HEK293 (cell line): ENCODE results near the gene ADCY10.

ENCODE experiments used
- SP2 ChIP-seq: fragments of 450-650 bp; formaldehyde crosslinking; IDR thresholded peaks from 2 replicates; pipeline ENCODE4 v1.5.1; 2016; ENCODE audit warnings: missing biosample characterization, missing genetic modification characterization
- ZNF121 ChIP-seq: fragments of 450-650 bp; formaldehyde crosslinking; IDR thresholded peaks from 2 replicates; pipeline ENCODE4 v1.5.1; 2016; ENCODE audit warnings: missing biosample characterization, missing genetic modification characterization
- ZNF214 ChIP-seq: fragments of 450-650 bp; formaldehyde crosslinking; IDR thresholded peaks from 2 replicates; pipeline ENCODE4 v1.5.1; 2017; ENCODE audit warnings: missing biosample characterization, mild to moderate bottlenecking, missing genetic modification characterization, borderline replicate concordance
- ZNF521 ChIP-seq: fragments of 450-650 bp; formaldehyde crosslinking; IDR thresholded peaks from 2 replicates; pipeline ENCODE4 v1.5.1; 2017; ENCODE audit warnings: missing biosample characterization, mild to moderate bottlenecking, missing genetic modification characterization
- ZNF558 ChIP-seq: fragments of 450-650 bp; formaldehyde crosslinking; IDR thresholded peaks from 2 replicates; pipeline ENCODE4 v1.5.1; 2016; ENCODE audit warnings: missing biosample characterization, missing genetic modification characterization
- ZNF600 ChIP-seq: fragments of 450-650 bp; formaldehyde crosslinking; IDR thresholded peaks from 2 replicates; pipeline ENCODE4 v1.5.1; 2016; ENCODE audit warnings: missing biosample characterization, missing genetic modification characterization
- ZNF629 ChIP-seq: fragments of 450-650 bp; formaldehyde crosslinking; IDR thresholded peaks from 2 replicates; pipeline ENCODE4 v1.5.1; 2017; ENCODE audit warnings: missing biosample characterization, missing genetic modification characterization
- ZNF830 ChIP-seq: fragments of 450-650 bp; IDR thresholded peaks from 2 replicates; pipeline ENCODE4 v1.5.0; 2018; ENCODE audit warnings: missing biosample characterization, missing genetic modification characterization, low read depth, mild to moderate bottlenecking, moderate library complexity
- TF ChIP-seq, protein P1 (sequence below): fragments of 450-650 bp; formaldehyde crosslinking; IDR thresholded peaks from 2 replicates; pipeline ENCODE4 v1.5.1; 2016; ENCODE audit warnings: missing biosample characterization, missing genetic modification characterization, borderline replicate concordance
- TF ChIP-seq, protein P2 (sequence below): fragments of 450-650 bp; formaldehyde crosslinking; IDR thresholded peaks from 2 replicates; pipeline ENCODE4 v1.5.1; 2016; ENCODE audit warnings: missing biosample characterization, missing genetic modification characterization

DNA sequence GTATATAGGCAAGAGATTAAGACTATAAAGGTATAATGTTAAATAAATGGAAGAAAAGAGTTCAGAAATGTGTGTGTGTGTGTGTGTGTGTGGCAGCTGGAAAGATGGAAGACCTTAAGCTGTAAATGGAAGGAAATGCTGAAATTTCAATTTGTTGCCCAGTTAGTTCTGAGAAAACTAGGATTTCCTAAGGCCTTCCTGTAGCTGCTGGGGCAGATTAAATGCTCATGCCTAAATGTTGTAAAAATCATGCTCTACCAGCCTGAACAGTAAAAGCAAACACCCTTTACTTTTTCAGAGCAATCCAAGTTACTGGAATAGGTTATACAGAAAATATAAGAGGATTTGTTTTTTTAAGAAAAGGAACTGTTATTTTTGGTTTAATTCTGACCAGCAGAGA lies 8.3 kb downstream of the ADCY10 start:
- TF ChIP-seq ZNF629 (tag by site-specific recombination) = no peak
- TF ChIP-seq, protein P1, sequence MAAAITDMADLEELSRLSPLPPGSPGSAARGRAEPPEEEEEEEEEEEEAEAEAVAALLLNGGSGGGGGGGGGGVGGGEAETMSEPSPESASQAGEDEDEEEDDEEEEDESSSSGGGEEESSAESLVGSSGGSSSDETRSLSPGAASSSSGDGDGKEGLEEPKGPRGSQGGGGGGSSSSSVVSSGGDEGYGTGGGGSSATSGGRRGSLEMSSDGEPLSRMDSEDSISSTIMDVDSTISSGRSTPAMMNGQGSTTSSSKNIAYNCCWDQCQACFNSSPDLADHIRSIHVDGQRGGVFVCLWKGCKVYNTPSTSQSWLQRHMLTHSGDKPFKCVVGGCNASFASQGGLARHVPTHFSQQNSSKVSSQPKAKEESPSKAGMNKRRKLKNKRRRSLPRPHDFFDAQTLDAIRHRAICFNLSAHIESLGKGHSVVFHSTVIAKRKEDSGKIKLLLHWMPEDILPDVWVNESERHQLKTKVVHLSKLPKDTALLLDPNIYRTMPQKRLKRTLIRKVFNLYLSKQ = no peak
- TF ChIP-seq, protein P2, sequence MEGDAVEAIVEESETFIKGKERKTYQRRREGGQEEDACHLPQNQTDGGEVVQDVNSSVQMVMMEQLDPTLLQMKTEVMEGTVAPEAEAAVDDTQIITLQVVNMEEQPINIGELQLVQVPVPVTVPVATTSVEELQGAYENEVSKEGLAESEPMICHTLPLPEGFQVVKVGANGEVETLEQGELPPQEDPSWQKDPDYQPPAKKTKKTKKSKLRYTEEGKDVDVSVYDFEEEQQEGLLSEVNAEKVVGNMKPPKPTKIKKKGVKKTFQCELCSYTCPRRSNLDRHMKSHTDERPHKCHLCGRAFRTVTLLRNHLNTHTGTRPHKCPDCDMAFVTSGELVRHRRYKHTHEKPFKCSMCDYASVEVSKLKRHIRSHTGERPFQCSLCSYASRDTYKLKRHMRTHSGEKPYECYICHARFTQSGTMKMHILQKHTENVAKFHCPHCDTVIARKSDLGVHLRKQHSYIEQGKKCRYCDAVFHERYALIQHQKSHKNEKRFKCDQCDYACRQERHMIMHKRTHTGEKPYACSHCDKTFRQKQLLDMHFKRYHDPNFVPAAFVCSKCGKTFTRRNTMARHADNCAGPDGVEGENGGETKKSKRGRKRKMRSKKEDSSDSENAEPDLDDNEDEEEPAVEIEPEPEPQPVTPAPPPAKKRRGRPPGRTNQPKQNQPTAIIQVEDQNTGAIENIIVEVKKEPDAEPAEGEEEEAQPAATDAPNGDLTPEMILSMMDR = no peak
- no peak for TF ChIP-seq ZNF521 (tag by site-specific recombination)
- no peak for TF ChIP-seq ZNF600 (tag by site-specific recombination)
- no peak for TF ChIP-seq SP2 (tag by site-specific recombination)
- no peak for TF ChIP-seq ZNF558
- no peak for TF ChIP-seq ZNF214 (tag by site-specific recombination)
- no peak for TF ChIP-seq ZNF121
- no peak for TF ChIP-seq ZNF830 (tag by site-specific recombination)
